Upper lobe of right lung (tissue), 1 donor: Measurements from ENCODE around the gene OR2AG2. TPM values are rescaled to one million over a fixed set of nuclear protein-coding genes. Genes with fewer than 3 reads are reported as not detected.

ENCODE experiments used
- ATAC-seq: fragments of 200-7000 bp; cut with Tn5 transposase; one replicate; pipeline ENCODE4 v1.9.1; 2020; ENCODE audit warnings: mild to moderate bottlenecking, moderate library complexity
- DNase-seq: peaks from one replicate; pipeline ENCODE4 v3.0.0-alpha.2; 2020
- H3K27ac ChIP-seq: fragments of 200-600 bp; one replicate; pipeline ENCODE4 v1.8.0; 2022
- H3K27me3 ChIP-seq: fragments of 200-600 bp; one replicate; pipeline ENCODE4 v1.8.0; 2022; ENCODE audit warnings: mild to moderate bottlenecking
- H3K36me3 ChIP-seq: fragments of 200-600 bp; one replicate; pipeline ENCODE4 v1.8.0; 2022
- H3K4me1 ChIP-seq: fragments of 200-600 bp; one replicate; pipeline ENCODE4 v1.8.0; 2022
- H3K4me3 ChIP-seq: fragments of 200-600 bp; one replicate; pipeline ENCODE4 v1.8.0; 2022; ENCODE audit warnings: mild to moderate bottlenecking
- H3K9me3 ChIP-seq: fragments of 200-600 bp; one replicate; pipeline ENCODE4 v1.8.0; 2022
- CTCF ChIP-seq: fragments of 200-600 bp; IDR thresholded peaks from one replicate; pipeline ENCODE4 v1.8.0; 2022; ENCODE audit warnings: antibody characterized with exemption
- intact Hi-C: fragments of 100-400 bp; cut with DNase I; formaldehyde crosslinking; loops from one replicate; pipeline ENCODE4 v1.11.0; 2022
- total RNA-seq: library from RNA; stranded (reverse); fragmentation: NEBNext Ultra II Directional; extraction: Animal tissue kit (Norgen Biotek cat#: 25700); gene quantifications from one replicate; pipeline ENCODE4 v1.2.1, GENCODE V29; 2021
- donor health status: DM: no; HTN: yes; CAD: no; lungs with severe emphysema.

OR2AG2 gene
- total RNA-seq, 1 donor from 2014 or later, result 0.14 TPM

- H3K9me3 ChIP-seq, result no peaks in the 10 kb centered on the region
- intact Hi-C loops, result no loop called here
- no peak within 1 kb of the TSS for H3K27ac ChIP-seq
- H3K27me3 ChIP-seq, result no peaks in the 10 kb centered on the region
- no peak within 1 kb of the TSS for H3K4me3 ChIP-seq
- no peak for TF ChIP-seq CTCF
- no peaks in the 10 kb centered on the region for H3K36me3 ChIP-seq
- no peaks in the 10 kb centered on the region for H3K4me1 ChIP-seq
- DNase-seq (no peak), ATAC-seq (no peak)
Measured at GRCh38 chr11:6799402-6799801, 27.6 kb upstream of the OR2AG2 start, which contains the start of gene OR6A2. TSS of gene OR6A2 (minus strand) at chr11:6799689. CDS start at chr11:6795708, 3,981 bp downstream.

DNA sequence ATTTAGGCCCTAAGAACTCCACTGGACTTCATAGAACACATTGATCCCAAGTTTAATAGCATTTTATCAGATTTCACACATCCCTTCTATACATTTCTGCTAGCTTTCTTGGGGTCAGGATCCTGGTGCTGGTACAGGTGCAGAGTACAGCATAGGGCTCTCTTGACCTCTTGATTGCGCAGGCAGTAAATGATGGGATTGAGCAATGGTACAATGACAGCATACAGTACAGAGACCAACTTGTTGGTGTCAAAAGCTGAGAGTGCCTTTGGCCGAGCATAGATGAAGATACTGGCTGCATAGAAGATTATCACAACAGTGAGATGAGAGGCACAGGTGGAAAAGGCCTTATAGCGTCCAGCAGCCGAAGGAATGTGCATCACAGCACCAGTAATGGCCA, 22.9 kb upstream of the OR2AG2 start:
- no peaks in the 10 kb centered on the region for H3K9me3 ChIP-seq
- no peak for DNase-seq
- H3K27me3 ChIP-seq, result no peaks in the 10 kb centered on the region
- H3K27ac ChIP-seq, result no peak overlapping the region
- no peak overlapping the region for H3K4me3 ChIP-seq
- intact Hi-C loops, result no loop called here
- no peaks in the 10 kb centered on the region for H3K4me1 ChIP-seq
- TF ChIP-seq CTCF, result no peak
- H3K36me3 ChIP-seq, result no peaks in the 10 kb centered on the region
- ATAC-seq, result no peak

GRCh38 chr11:6790546-6790945, 18.8 kb upstream of the OR2AG2 start:
- H3K27me3 ChIP-seq, result no peaks in the 10 kb centered on the region
- no peak overlapping the region for H3K27ac ChIP-seq
- no peaks in the 10 kb centered on the region for H3K9me3 ChIP-seq
- TF ChIP-seq CTCF, result no peak
- ATAC-seq (no peak), DNase-seq (no peak)
- intact Hi-C loops, result no loop called here
- no peak overlapping the region for H3K4me3 ChIP-seq
- H3K4me1 ChIP-seq, result no peaks in the 10 kb centered on the region
- H3K36me3 ChIP-seq, result no peaks in the 10 kb centered on the region

- no peaks in the 10 kb centered on the region for H3K4me1 ChIP-seq
- ATAC-seq (no peak), DNase-seq (no peak)
- intact Hi-C loops, result no loop called here
- H3K27ac ChIP-seq, result no peak within 1 kb of the TSS
- no peaks in the 10 kb centered on the region for H3K9me3 ChIP-seq
- no peak for TF ChIP-seq CTCF
- no peak within 1 kb of the TSS for H3K4me3 ChIP-seq
- H3K27me3 ChIP-seq, result no peaks in the 10 kb centered on the region
- no peaks in the 10 kb centered on the region for H3K36me3 ChIP-seq
Measured at GRCh38 chr11:6782720-6783119, 10.9 kb upstream of the OR2AG2 start, which contains the start of gene OR2AG1. TSS of gene OR2AG1 (plus strand) at chr11:6783020. CDS start at chr11:6785038, 2,018 bp downstream.

DNA sequence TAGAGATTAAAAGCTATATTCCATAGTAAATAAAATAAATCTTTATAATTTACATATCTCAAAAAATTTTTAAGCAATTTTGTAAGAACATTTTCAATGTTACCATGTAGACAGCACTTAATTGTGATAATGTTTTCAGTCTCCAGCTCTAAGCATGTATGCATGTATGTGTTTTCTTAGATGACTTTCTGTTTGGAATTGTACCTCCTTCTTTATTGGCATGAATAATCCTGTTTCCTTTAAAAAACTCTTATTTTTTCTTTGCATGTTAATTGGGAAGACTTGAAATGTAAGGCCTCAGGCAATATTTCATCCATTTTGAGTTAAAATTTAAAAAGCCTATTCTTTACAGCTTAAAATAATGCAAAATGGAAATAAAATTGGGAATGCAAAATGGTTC, 9.1 kb upstream of the OR2AG2 start:
- Histone ChIP-seq H3K4me1 (no peaks in the 10 kb centered on the region), H3K27ac (no peak overlapping the region), H3K4me3 (no peak overlapping the region), H3K27me3 (no peaks in the 10 kb centered on the region), H3K9me3 (no peaks in the 10 kb centered on the region), H3K36me3 (no peaks in the 10 kb centered on the region)
- TF ChIP-seq CTCF, result no peak
- DNase-seq, result no peak
- no peak for ATAC-seq
- intact Hi-C loops, result no loop called here

DNA sequence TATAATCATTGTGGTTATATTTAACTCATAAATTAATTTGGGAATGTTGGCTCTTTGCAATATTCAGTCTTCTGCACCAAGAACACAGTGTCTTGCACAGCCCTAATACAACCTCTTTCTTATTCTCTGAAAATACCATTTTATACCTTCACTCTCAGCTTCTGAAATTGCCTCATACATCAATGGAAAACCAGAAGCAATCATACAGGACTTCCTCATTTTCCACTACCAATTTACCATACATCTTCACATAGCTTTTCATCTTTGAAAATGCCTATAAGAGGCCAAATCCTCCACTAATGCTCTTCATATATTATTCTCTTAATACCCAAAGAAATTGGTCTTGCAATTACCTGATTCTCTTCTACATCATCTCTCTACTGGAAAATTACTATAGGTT, 6.7 kb upstream of the OR2AG2 start:
- ATAC-seq, result no peak
- H3K4me3 ChIP-seq, result no peak overlapping the region
- H3K4me1 ChIP-seq, result no peaks in the 10 kb centered on the region
- H3K9me3 ChIP-seq, result no peaks in the 10 kb centered on the region
- no peak for DNase-seq
- no peaks in the 10 kb centered on the region for H3K36me3 ChIP-seq
- TF ChIP-seq CTCF, result no peak
- intact Hi-C loops, result no loop called here
- no peaks in the 10 kb centered on the region for H3K27me3 ChIP-seq
- no peak overlapping the region for H3K27ac ChIP-seq
